ENCODE data around the gene C17orf75. TPM values are rescaled to one million over a fixed set of nuclear protein-coding genes. Genes with fewer than 3 reads are reported as not detected.

The C17orf75 gene
- total RNA-seq, 2 donors from 2014 or later: 23.2 to 24.5 TPM

DNA sequence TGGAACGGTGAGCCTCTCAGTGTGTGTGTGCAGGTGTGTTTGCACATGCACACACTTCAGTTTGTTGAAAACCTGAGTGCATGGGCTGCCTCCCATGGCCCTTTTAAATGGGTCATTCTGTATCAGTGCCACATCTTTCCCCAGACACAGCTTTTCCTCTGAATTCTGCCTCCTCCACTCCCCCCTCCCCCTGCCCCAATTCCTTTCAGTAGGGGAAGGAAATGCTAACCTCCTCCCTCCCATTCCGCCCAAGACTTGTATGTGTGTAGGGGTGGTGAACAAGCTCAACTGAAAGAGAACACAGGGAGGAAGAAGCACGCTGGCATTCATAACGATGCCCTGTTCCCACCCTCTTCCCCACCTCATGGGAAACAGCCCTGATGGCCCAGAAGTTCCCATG, 34.3 kb downstream of the C17orf75 start:
- no peaks in the 10 kb centered on the region for H3K36me3 Mint-ChIP-seq
- H3K27ac Mint-ChIP-seq: no peak overlapping the region
- H3K4me3 Mint-ChIP-seq: no peak overlapping the region
- peaks cover 0 to 2% of the 10 kb centered on the region in 2 donors for H3K27me3 Mint-ChIP-seq
- H3K9me3 Mint-ChIP-seq: no peaks in the 10 kb centered on the region
- ATAC-seq: no peak
- DNase-seq (ENCODE audit: low spot score): no peak
- H3K4me1 Mint-ChIP-seq (ENCODE audit: low read depth in 2 of 2): no peaks in the 10 kb centered on the region

DNA sequence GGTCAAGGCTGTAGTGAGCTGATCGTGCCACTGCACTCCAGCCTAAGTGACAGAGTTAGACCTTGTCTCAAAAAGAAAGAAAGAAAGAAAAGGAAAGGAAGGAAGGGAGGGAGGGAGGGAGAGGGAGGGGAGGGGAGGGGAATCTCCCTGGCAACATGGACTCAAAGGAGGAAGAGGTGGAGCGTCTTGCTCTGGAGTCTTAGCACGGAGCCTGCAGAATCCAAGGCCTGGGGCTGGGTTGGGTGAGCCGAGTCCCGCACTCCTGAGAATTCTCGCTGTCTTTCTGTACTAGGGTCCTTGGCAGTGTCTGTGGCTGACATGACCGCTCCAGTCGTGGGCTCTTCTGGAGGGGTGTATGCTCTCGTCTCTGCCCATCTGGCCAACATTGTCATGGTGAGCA, 36.9 kb downstream of the C17orf75 start:
- ATAC-seq: peak in 1 of 2 donors; percentile 22
- Mint-ChIP-seq H3K9me3 (no peaks in the 10 kb centered on the region), H3K4me1 (ENCODE audit: low read depth in 2 of 2) (no peaks in the 10 kb centered on the region), H3K27ac (no peak overlapping the region), H3K36me3 (no peaks in the 10 kb centered on the region), H3K27me3 (peaks cover 0 to 2% of the 10 kb centered on the region in 2 donors), H3K4me3 (no peak overlapping the region)
- no peak for DNase-seq (ENCODE audit: low spot score)

DNA sequence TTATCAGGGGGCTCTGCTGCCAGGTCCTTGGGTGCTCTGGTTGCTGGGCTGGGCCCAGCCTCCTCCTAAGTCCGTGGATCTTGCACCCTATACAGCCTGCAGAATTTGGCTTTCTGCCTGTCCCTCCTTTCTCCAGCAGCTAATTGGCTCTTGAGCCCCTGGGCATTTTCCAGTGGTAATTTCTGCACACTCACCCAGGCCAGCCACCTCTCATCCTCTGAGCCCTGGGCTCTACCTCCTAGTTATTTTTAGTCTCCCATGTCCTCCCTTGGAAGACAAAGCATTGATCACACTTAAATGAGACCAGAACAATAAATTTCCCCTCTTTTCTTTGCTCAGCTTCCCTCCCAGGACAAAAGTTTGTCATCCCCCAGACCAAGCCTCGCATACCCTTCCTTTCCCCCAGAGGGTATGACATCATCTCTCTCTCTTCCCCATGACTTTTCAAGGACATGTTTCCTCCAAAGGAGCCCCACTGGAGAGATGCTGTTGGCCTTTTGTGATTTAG, 38.1 kb downstream of the C17orf75 start:
- Mint-ChIP-seq H3K4me1 (ENCODE audit: low read depth in 2 of 2) (no peaks in the 10 kb centered on the region), H3K27me3 (peaks cover 0 to 2% of the 10 kb centered on the region in 2 donors), H3K36me3 (no peaks in the 10 kb centered on the region), H3K4me3 (no peak overlapping the region), H3K9me3 (no peaks in the 10 kb centered on the region), H3K27ac (no peak overlapping the region)
- DNase-seq (ENCODE audit: low spot score): no peak
- no peak for ATAC-seq

DNA sequence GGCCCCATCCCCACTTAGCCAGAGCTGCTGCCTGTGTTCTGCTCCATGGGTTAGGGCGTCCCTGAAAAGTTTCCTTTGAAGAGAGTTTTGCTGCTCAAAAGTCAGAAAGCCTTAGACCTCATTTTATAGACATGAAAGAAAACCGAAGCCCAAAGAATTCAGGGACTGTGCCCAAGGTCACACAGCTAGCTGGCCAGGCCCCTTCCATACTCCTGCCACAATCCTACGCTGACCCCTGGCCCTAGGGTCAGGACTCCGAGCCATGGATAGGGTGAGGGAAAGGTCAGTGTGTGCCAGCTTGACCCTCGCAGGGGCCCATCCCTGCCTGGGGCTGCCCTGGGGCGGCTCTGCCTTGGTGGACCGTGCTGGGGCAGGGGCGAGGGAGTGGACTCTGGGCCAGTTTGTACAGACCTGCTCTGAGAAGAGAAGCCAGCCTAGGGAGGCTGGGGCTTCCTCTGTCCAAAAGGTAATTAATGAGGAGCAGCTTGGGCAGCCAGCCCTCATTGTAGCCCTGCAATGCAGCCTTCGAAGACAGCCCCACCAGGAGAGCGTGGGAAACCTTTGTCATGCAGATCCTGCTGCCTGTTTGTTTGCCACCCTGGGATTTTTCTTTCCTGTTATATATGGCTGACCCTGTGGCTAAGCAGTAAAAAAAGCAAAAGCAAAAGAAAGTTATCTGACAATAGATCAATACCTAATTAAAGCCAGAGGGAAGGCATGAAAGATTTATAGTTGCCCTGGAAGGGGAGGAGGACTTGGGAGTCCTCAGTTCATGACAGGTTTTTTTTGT, 38.9 kb downstream of the C17orf75 start:
- no peaks in the 10 kb centered on the region for H3K36me3 Mint-ChIP-seq
- H3K27ac Mint-ChIP-seq: no peak overlapping the region
- DNase-seq (ENCODE audit: low spot score): no peak
- ATAC-seq: peak in 1 of 2 donors; percentile 17
- no peak overlapping the region for H3K4me3 Mint-ChIP-seq
- no peaks in the 10 kb centered on the region for H3K9me3 Mint-ChIP-seq
- H3K4me1 Mint-ChIP-seq (ENCODE audit: low read depth in 2 of 2): no peaks in the 10 kb centered on the region
- H3K27me3 Mint-ChIP-seq: no peaks in the 10 kb centered on the region

DNA sequence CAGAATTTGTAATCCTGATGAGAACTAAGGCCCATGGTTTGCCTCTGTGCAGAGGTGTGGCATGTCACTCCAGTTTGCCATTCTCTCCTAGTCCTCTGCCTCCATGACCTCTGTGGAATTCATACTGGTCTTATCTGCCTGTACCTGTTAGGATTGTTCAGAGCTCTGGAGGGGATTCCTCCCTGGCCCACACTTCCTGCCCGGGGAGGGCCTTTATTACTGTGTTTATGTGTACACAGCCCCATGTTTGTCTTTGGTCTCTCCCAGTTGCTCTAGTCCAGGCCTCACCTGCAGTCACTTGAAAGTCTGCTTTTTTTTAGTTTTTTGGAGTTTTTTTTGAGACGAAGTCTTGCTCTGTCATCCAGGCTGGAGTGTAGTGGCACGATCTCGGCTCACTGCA, 39.9 kb downstream of the C17orf75 start:
- no peak overlapping the region for H3K4me3 Mint-ChIP-seq
- no peaks in the 10 kb centered on the region for H3K4me1 Mint-ChIP-seq (ENCODE audit: low read depth in 2 of 2)
- H3K36me3 Mint-ChIP-seq: no peaks in the 10 kb centered on the region
- no peaks in the 10 kb centered on the region for H3K27me3 Mint-ChIP-seq
- H3K9me3 Mint-ChIP-seq: no peaks in the 10 kb centered on the region
- ATAC-seq (no peak), DNase-seq (ENCODE audit: low spot score) (no peak)
- no peak overlapping the region for H3K27ac Mint-ChIP-seq

DNA sequence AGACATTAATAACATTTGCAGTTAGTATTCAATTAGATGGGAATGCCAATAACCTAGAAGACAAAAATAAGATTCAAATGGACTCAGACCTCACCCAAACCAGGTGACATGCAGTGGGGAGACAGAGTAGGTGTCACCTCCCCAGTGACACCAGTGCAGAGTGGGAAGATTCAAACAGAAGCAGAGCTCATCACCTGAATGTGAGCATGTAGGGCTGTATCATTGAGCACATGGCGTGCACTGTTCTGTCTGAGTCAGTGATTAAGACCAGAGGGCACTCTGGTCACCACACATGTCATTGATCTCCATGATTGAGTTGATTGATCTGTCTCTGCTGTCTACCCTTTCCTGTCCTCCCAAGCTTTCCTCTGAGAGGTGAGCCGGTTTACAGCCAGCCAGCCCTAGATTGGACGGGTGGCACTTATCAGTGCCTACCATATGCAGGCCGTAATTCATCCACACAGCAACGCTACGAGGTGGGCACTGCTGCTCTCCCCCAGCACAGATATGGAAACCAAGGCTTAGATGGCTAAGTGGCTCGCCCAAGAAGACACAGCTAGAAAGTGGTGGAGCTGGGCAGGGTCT, 42.3 kb downstream of the C17orf75 start:
- ATAC-seq (no peak), DNase-seq (ENCODE audit: low spot score) (no peak)
- Mint-ChIP-seq H3K9me3 (no peaks in the 10 kb centered on the region), H3K36me3 (no peaks in the 10 kb centered on the region), H3K27ac (no peak overlapping the region), H3K27me3 (no peaks in the 10 kb centered on the region), H3K4me1 (ENCODE audit: low read depth in 2 of 2) (no peaks in the 10 kb centered on the region), H3K4me3 (no peak overlapping the region)

DNA sequence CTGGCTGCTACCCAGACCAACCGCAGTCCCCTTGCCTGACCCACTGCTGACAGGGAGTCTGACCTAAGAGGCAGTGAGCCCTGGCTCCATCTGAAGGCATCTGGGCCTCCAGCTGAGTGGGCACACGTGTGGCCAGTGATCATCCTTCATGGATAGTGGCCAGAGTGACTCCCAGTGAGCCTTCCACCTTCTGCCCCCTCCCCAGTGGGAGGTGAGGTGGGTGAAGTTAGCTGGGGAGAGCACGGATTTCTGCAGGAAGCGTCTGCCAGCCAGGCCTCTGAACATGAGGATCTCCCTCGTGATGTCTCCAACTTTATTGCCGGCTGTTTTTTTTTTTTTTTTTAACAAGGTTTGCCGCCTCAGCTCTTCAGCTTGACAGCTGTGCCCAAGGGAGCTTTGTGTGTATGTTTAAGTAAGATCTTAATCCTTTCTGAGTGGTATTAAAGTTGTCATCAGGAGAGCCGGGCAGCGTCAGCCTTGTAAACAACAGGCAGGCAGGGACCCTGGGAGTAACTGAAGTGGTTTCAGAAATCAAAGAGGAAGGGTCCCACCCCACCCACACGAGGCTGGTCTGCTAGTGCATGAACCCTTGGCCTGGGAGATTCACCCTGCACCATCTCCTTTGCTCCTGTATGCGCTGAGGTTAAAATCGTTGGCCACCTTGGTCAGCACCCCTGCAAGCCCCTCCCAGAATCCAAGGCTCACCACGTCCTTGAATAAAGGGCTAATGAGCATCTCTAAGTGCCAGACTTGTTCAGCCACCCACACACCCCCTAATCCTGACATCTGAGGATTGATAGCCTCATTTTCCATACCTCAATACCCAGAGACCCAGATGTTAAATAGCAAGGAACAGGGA, 43.0 kb downstream of the C17orf75 start:
- Mint-ChIP-seq H3K36me3 (no peaks in the 10 kb centered on the region), H3K4me3 (no peak overlapping the region), H3K27ac (no peak overlapping the region)

DNA sequence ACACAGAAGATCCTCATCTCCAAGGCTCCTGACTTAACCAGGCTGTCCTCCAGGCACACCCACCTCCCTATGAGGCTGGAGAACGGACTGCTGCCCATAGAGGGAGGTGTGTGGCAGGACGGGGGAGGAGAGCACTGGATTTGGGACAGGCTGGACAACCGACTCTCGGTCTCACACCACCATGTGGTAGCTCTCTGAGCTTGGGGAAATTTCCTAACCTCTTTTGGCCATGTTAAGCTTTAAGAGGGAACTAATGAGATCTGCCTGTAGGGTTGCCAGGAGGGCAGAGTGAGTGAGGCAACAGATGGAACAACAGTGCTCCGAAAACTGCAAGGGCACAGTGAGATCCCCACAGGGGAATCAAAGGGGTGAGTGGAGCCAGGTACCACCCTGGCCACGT, 43.7 kb downstream of the C17orf75 start:
- Mint-ChIP-seq H3K36me3 (no peaks in the 10 kb centered on the region), H3K4me3 (no peak overlapping the region), H3K27me3 (no peaks in the 10 kb centered on the region), H3K4me1 (ENCODE audit: low read depth in 2 of 2) (no peaks in the 10 kb centered on the region), H3K9me3 (no peaks in the 10 kb centered on the region), H3K27ac (no peak overlapping the region)
- DNase-seq (ENCODE audit: low spot score) (no peak), ATAC-seq (peak in 1 of 2 donors; percentile 36)

More for the DNA sequence above, 43.0 kb downstream of the C17orf75 start:
- H3K27me3 Mint-ChIP-seq: no peaks in the 10 kb centered on the region
- DNase-seq (ENCODE audit: low spot score) (no peak), ATAC-seq (no peak)
- H3K4me1 Mint-ChIP-seq (ENCODE audit: low read depth in 2 of 2): no peaks in the 10 kb centered on the region
- no peaks in the 10 kb centered on the region for H3K9me3 Mint-ChIP-seq

DNA sequence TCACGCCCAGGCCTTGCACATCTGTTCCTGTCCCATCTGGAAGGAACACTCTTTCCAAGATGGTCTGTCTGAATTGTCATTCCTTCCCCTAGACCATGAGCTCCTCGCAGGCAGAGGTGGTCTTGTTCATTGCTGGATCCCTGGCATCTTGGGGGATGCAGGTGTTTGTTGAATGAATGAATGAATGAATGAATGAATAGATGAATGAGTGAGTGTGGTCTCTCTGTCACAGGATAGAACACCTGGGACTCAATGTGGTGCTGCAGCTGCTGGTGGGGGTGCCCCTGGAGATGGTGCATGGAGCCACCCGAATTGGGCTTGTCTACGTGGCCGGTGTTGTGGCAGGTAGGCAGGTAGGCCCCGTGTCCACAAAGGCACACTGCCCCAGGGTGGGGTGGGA, 44.1 kb downstream of the C17orf75 start:
- no peak overlapping the region for H3K4me3 Mint-ChIP-seq
- H3K27ac Mint-ChIP-seq: no peak overlapping the region
- H3K9me3 Mint-ChIP-seq: no peaks in the 10 kb centered on the region
- H3K27me3 Mint-ChIP-seq: no peaks in the 10 kb centered on the region
- no peaks in the 10 kb centered on the region for H3K36me3 Mint-ChIP-seq
- peaks cover 0 to under 1% of the 10 kb centered on the region in 2 donors for H3K4me1 Mint-ChIP-seq (ENCODE audit: low read depth in 2 of 2)
- no peak for ATAC-seq
- no peak for DNase-seq (ENCODE audit: low spot score)

DNA sequence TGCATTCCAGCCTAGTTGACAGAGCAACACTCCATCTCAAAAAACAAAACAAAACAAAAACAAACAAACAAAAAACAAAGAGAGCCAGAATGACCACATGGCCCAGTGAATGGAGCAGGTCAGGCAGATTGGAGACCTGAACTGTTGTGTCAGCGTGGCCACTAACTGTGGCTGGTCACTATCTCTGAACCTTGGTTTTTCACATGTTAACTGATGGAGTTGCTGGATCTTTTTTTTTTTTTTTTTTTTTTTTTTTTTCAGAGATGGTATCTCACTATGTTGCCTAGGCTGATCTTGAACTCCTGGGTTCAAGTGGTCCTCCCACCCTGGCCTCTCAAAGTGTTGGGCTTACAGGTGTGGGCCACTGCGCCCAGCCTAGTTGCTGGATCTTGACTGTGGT, 44.5 kb downstream of the C17orf75 start:
- Mint-ChIP-seq H3K4me3 (no peak overlapping the region), H3K27me3 (no peaks in the 10 kb centered on the region), H3K9me3 (no peaks in the 10 kb centered on the region), H3K4me1 (ENCODE audit: low read depth in 2 of 2) (peaks cover 0 to 3% of the 10 kb centered on the region in 2 donors), H3K36me3 (no peaks in the 10 kb centered on the region), H3K27ac (no peak overlapping the region)
- DNase-seq (ENCODE audit: low spot score) (no peak), ATAC-seq (no peak)

DNA sequence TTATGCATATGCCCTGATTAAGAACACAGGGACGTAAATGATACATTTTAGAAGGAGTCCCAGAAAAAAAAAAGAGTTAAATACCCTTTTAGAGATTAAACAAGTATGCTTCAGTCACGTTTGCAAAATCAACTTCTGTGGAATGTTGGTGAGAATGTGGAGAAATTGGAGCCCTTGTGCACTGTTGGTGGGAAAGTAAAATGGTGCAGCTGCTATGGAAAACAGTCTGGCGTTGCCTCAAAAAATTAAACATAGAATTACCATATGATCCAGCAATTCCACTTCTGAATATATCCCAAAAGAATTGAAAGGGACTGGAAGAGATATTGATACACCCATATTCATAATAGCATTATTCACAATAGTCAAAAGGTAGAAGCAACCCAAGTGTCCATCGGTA, 49.9 kb downstream of the C17orf75 start:
- H3K9me3 Mint-ChIP-seq: no peaks in the 10 kb centered on the region
- H3K27me3 Mint-ChIP-seq: peaks cover 0 to 2% of the 10 kb centered on the region in 2 donors
- no peak overlapping the region for H3K27ac Mint-ChIP-seq
- H3K4me3 Mint-ChIP-seq: no peak overlapping the region
- H3K36me3 Mint-ChIP-seq: no peaks in the 10 kb centered on the region
- H3K4me1 Mint-ChIP-seq (ENCODE audit: low read depth in 2 of 2): peaks cover 0 to 10% of the 10 kb centered on the region in 2 donors
- ATAC-seq (no peak), DNase-seq (ENCODE audit: low spot score) (no peak)

DNA sequence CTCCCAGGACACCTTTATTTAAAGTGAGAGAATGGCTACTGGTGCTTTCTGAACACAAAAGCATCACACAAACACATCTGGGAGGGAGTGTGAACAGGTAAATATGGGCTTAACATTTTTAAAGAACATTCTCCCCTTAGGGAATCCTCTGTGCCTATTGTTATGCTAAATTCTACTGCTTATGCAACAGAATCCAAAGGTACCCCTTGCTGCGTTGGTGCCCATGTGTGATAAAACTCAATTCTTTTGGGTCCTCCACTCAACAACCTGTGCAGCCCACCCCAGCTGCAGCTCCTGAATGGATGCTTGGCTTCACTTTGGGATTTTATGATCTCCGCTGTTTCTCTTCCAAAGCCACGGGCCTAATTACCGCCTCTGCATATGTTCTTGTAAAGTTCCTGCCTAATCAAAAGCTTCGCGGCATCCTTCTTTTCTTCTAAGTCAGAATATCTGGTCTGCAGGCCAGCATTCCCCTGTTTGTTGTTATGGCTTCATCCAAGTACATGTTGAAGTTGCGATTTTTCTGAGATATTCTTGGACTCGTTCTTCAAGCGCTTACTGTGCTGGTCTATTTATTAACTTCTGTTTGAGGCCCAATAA, 52.4 kb downstream of the C17orf75 start:
- H3K27ac Mint-ChIP-seq: no peak overlapping the region
- no peak for DNase-seq (ENCODE audit: low spot score)
- H3K4me1 Mint-ChIP-seq (ENCODE audit: low read depth in 2 of 2): peaks cover 0 to 10% of the 10 kb centered on the region in 2 donors
- peaks cover 0 to 2% of the 10 kb centered on the region in 2 donors for H3K27me3 Mint-ChIP-seq
- H3K36me3 Mint-ChIP-seq: no peaks in the 10 kb centered on the region
- no peaks in the 10 kb centered on the region for H3K9me3 Mint-ChIP-seq
- ATAC-seq: no peak
- no peak overlapping the region for H3K4me3 Mint-ChIP-seq

DNA sequence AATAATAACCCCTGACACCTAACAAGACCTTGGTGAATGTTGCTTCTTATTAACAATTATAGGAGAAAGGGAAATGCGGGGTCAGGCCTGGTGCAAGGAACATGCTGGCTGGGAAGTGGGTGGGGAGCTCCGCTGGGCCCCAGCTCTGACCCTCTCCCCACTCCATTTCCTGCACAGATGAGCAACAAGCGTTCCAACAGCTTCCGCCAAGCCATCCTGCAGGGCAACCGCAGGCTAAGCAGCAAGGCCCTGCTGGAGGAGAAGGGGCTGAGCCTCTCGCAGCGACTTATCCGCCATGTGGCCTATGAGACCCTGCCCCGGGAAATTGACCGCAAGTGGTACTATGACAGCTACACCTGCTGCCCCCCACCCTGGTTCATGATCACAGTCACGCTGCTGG, 53.4 kb downstream of the C17orf75 start:
- no peaks in the 10 kb centered on the region for H3K36me3 Mint-ChIP-seq
- no peak overlapping the region for H3K27ac Mint-ChIP-seq
- peaks cover 0 to 12% of the 10 kb centered on the region in 2 donors for H3K4me1 Mint-ChIP-seq (ENCODE audit: low read depth in 2 of 2)
- DNase-seq (ENCODE audit: low spot score) (no peak), ATAC-seq (no peak)
- no peak overlapping the region for H3K4me3 Mint-ChIP-seq
- peaks cover 7 to 9% of the 10 kb centered on the region in 2 donors for H3K27me3 Mint-ChIP-seq
- no peaks in the 10 kb centered on the region for H3K9me3 Mint-ChIP-seq
